Midbrain (tissue), 1 donor: ENCODE results near the gene COLEC11.

Source experiments
- DNase-seq: peaks from one replicate; lab custom pipeline; 2025; lab: John Stamatoyannopoulos, UW

The COLEC11 gene

GRCh38 chr2:3639015-3639630, 44.2 kb downstream of the COLEC11 start:
- DNase-seq: no peak

- DNase-seq: no peak
These were observed 44.7 kb downstream of the COLEC11 start for GRCh38 chr2:3639653-3640052.

DNA sequence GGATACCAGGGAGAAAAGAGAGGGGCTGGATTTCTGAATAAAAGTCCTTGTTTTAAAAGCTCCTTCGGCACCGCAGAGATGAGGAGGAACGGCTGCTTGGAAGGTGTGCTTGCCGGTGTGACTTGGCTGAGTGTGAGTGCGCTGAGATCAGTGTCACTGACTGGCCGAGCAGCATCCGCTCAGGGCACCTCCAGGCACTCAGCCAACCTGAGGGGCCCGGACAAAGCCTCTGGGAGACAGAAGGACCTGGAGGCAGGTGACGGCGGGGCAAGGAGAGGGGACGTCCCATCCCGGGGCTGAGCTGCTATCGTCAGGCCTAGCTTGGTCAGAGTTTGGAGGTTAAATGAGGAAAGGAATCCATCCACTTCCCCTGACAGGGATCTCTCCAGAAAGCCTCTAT, 46.3 kb downstream of the COLEC11 start:
- no peak for DNase-seq

DNA sequence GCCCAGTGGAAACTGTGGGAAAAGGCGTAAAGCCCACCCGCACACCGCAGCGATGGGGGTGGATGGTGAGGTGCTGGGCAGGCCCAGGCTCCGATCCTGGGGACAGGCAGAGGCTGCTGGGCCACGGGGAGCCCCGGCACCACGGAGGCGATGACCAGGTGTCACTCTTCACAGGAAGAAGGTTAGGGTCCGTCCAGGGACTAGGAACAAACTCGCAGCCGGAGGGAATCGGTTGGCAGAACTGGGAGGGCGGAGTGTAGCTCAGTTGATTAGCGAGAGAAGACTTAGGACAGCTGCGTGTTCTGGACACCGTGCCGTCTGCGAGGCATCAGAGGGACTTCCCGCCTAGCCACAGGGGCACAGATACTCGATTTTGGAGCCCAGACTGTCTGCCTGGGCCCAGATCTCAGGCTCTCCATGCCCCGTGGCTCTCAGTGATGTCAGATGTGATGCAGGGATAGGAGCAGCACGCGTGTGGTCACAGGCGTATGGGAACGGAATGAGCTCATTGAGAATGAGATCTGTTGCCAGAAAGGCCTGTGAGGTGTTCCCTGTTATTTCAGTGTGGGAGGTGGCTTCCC, 47.0 kb downstream of the COLEC11 start:
- no peak for DNase-seq

DNA sequence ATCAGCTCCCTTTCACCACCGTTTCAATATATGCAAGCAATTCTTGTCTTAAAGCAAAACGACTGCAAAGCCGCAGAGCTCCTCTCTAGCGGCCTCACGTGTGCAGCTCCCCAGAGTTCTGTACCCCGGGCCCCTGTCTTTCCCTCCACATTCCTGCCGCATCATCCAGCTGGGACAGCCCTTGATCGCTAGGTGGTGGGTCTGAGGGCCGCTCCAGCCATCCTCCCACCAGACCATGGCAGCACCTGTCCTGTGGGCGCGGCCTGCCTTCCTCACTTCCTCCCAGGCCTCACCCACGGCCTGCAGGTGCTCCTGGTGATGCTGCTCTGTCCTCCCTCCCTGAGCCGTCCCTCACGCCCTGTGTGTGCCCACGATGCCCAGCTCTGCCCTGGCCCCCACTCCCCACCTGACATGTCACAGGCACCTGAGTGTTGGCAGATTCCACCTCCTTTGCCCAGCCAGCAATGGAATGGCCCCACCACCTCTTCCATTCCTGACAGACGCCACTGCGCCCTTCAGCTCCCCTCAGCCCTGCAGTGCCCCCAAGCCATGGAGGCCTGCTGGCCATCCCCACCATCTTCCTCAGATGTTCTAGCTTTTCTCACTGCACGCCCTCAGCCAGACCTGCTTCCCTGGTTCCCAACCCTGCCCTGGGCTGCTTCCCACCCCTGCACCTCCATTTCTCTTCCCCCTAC, 47.8 kb downstream of the COLEC11 start:
- no peak for DNase-seq

DNA sequence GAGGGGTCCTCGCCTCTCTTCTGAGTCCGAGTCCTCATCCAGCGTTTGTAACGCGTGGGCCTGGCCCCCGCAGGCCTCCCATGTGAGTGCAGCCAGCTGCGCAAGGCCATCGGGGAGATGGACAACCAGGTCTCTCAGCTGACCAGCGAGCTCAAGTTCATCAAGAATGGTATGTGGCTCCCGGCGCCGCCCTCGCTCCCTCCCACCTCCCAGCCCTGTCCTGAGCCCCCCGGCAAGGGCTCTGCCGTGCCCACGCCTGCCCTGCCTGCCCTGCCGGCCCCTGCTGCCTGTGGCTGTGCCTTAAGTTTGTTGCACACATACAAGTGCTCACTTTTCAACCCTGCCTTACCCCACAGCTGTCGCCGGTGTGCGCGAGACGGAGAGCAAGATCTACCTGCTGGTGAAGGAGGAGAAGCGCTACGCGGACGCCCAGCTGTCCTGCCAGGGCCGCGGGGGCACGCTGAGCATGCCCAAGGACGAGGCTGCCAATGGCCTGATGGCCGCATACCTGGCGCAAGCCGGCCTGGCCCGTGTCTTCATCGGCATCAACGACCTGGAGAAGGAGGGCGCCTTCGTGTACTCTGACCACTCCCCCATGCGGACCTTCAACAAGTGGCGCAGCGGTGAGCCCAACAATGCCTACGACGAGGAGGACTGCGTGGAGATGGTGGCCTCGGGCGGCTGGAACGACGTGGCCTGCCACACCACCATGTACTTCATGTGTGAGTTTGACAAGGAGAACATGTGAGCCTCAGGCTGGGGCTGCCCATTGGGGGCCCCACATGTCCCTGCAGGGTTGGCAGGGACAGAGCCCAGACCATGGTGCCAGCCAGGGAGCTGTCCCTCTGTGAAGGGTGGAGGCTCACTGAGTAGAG, 48.7 kb downstream of the COLEC11 start:
- no peak for DNase-seq

GRCh38 chr2:3644246-3644525, 49.3 kb downstream of the COLEC11 start:
- DNase-seq: no peak

DNA sequence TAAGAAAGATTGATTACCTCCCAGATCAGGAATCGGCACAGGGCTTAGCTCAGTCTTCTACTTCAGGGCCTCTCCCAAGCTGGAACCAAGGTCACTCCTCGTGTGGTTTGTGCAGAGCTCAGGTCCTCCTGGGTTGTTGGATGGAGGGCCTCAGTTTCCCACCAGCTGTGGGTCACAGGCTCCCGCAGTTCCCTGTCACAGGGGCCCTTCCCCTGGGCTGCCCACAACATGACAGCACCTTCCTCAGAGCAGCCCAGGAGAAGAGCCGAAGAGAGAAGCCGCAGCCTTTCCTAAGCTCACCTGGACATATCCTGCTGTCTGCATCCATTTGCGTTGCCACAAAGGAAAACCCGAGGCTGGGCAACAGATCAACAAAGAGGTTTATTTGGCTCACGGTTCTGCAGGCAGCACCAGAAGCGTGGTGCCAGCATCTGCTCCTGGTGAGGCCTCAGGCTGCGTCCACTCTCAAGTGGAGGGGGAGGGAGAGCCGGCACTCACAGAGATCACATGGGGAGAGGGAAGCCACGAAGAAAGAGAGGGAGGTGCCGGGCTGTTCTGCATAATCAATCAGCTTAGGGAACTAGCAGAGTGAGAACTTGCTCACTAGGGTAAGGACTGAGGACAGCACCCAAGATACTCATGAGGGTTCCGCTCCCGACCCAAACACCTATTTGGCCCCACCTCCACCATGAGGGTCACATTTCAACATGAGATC, 50.1 kb downstream of the COLEC11 start:
- no peak for DNase-seq

- no peak for DNase-seq
These were observed 51.0 kb downstream of the COLEC11 start for GRCh38 chr2:3645745-3646389.

DNA sequence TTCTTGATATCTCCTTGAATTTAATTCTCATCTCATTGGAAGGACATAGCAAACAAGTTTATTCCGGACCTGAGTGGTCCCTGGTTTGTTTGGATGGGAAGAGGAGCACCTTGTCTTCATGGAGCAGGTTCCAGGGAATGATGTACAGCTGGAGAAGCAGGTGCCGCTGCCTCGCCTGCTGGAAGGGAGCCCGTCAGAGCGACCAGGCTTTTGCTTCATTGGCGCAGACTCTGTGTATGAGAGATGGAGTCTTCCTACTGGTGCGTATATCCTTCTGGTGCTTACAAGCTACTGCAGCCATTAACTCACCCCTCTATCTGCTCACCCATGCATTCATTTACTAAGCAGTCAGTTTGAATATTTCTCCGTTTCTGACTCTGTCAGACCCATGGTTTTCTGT, 51.5 kb downstream of the COLEC11 start:
- no peak for DNase-seq

- DNase-seq: no peak
These were observed 52.3 kb downstream of the COLEC11 start for GRCh38 chr2:3647246-3647645.

GRCh38 chr2:3647831-3648651, 53.1 kb downstream of the COLEC11 start:
- no peak for DNase-seq

- no peak for DNase-seq
These were observed 53.8 kb downstream of the COLEC11 start for GRCh38 chr2:3648652-3649177.

DNA sequence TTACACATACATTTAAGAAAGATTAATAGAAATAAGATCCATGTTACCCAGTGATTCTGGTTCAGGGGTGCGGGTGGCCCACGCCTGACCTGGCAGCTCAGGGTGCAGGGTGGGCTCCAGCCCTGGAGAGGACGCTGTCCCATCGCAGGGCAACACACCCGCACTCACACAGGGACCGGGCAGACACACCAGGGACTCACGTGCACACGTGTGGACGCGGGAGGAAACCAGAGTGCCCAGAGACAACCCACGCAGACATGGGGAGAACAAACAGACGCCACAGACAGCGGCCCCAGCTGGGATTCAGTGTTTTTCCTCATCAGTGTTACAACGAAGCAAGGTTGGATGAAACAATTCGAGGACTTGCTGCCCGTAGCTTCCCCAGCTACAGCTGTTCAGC, 54.7 kb downstream of the COLEC11 start:
- no peak for DNase-seq

DNA sequence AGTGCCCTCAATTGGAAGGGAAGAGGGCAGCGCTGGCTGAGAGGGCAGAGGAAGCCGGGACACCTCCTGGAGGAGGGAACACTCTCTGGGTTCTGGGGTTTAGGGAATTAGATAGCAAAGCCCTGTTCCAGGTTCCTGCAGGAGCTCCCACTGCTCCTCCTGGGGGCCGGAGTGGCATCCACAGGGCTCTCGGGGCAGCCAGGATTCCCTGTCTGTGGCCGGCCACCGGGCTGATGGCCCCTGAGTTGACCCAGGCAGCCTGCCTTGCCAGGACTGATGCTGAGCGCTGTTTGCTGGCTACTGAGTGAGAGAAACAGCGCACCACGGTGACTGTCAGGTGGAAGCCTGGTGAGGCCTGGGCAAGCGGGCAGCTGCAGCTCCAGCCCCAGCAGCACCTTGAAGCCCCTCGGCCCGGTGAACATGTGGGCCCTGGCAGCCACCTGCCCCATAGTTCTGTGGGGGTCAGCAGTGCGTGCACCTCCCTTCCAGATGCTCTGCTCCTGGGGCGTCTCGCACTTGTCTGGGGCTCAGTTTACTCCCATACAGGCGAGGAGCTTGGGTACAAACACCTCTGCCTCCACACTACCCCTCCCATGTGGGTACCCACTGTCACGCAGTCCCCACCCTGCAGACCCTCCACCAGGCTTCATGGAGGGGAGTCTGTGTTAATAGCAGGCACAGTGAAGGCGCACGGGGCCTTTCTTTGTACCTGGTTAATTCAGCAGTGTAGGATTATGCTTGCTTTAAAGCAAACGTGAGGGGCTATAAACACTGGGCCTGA, 55.4 kb downstream of the COLEC11 start:
- no peak for DNase-seq

GRCh38 chr2:3651691-3652648, 57.1 kb downstream of the COLEC11 start:
- peak; percentile 32 for DNase-seq

DNA sequence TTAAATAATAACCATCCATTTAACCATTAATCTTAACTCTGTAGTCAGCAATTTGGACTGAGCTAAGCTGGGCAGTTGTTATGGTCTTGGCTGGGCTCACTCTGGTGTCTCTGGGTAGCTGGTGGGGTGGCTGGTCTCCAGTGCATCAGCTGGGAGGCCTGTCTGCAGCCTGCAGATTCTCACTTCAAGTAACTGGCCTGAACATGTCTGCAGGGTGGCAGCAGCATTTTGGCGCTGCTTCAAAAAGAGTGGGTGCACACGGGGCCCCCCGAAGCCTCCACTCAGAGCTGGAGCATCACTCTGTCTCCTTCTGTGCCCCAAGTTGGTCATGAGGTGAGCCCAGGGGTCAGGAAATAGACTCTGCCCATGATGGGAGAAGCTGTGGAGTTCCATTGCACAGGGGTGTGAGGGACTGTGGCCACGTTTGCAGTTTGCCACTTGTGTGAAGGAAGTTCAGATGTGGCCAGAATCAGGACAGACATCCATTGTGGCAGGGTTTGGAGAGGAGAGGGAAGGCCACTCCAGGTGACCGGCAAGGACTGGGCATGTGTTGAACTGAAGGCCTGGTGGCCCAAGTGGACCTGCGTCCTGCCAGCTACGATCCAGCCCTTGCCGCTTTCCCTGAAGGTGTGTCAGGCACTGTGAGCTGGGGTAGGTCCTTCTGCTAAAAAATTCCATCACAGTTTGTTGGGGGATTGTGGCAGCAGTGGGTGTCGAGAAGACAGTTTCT, 58.1 kb downstream of the COLEC11 start:
- no peak for DNase-seq

- no peak for DNase-seq
These were observed 59.1 kb downstream of the COLEC11 start for GRCh38 chr2:3654011-3654410.
